ENCODE data around the gene TPP2.

The TPP2 gene

DNA sequence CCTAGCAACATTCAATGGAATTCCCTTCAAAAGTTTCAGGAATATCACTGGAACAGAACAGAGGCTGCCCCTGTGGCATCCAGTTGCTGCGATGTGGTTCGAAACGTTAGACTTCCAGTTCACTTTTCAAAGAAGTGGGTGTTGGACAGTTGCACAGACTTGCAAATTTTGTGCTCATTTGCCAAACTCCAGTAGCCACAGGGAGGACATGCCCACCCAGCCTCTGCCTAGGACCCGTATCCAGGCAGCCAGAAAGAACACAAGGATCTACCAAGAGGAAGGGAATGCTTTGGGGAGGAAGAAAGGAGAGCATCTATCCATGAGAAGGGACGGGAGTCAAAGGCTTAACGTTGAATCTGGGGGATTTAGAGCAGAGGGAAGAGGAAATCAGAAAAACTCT, 98.2 kb downstream of the TPP2 start, which contains the start of gene METTL21C:
METTL21C (minus strand) TSS at position 108 of the 400 bp plus-strand sequence. CDS start 546 bp downstream, outside the sequence.
- no peak for DNase-seq (ENCODE audit: low spot score)

DNA sequence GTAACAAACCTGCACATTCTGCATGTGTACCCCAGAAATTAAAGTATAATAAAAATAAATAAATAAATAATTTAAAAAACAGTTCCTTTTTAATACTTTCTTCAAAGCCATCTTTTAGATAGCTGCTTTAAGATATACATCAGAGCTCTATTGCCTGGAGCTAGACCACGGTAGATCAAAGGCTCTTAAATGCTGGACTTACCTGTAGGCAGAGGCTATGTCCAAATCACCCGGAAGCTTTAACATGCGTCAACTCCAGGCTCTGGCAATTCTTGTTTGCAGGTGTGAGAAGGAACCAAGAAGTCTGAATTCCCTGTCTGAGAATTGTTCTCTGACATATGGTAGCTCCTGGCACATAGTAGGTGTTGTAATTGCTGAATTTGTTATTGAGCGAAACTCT, 99.7 kb downstream of the TPP2 start:
- no peak for DNase-seq (ENCODE audit: low spot score)

DNA sequence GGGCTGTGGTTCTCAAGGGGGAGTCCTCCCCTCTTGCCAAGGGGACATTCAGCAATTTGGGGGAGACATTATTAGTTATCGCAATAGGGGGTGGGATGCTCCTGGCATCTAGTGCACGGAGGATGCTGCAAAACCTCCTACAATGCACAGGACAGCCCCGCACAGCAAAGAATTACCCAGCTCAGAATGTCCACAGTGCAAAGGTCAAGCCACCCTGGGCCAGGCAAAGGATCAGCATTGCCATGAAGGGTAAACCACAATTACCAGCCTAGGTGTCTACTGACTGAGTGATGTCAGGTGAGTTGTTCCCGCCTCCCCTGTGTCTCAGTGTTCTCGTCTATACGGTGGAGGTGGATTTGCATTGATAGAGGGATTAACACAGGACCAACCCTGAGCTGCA, 100.5 kb downstream of the TPP2 start:
- DNase-seq (ENCODE audit: low spot score): no peak

DNA sequence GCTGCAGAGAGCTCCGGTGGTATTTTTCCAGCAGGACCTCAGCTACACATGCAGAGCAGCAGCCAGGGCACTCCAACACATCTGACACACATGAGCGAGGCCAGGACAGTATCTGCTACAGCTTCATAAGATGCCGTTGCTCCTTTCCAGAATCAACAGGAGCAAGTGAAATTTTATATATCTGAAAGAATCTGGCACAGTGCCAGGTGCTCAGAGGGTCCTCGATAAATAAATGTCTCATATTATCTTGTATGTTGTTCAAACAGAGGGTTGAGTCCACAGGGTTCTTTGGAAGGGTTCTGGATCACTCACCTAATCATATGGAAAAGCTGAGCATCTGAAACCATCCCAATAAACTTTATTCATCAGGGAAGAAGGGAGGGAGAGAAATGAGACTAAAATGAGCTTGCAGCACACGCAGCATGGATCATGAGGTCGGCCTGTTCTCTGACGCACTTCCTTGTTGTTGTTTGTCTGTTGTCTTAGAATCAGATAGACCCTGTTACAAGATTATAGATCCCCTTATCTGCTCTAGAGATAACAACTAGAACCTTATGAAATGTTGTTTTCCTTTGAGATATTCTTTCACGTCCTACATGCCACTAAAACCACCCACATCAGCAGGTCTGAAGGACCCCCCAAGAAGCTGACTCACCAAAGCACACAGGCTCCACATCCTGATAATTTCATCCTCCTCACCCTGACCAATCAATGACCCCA, 101.3 kb downstream of the TPP2 start:
- DNase-seq (ENCODE audit: low spot score): no peak

DNA sequence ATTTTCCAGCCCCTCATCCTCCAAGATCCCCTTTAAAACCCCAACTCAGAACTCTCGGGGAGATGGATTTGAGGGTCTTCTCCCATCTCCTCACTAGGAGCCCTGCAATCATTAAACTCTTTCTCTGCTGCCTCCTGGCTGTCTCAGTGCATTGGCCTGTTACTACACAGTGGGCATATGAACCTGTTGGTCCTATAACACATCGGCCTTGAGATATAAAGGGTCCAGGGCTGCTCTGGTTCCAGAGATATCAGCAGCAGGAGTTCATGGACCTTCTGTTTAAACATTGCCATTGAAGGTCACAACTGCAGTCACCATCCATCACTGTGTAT, 101.8 kb downstream of the TPP2 start:
- DNase-seq (ENCODE audit: low spot score): no peak

DNA sequence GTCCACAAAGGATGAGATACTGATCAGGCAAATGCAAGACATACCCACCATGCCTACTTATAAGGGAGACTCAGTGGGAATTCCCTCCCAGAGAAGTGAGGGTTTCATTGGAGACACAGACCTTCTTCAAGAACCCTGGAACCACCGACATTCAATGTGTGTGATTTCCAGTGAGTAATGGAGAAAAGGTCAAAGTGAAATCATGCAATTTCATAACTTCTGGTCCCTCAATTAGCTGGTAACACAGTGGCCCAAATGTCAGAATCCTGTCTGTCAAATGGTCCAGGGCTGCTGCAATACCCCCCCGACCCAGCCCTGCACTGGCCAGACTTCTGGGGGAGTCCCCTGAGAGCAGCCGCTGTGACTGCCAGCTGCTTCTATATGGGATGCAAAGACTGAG, 102.7 kb downstream of the TPP2 start:
- DNase-seq (ENCODE audit: low spot score): no peak

DNA sequence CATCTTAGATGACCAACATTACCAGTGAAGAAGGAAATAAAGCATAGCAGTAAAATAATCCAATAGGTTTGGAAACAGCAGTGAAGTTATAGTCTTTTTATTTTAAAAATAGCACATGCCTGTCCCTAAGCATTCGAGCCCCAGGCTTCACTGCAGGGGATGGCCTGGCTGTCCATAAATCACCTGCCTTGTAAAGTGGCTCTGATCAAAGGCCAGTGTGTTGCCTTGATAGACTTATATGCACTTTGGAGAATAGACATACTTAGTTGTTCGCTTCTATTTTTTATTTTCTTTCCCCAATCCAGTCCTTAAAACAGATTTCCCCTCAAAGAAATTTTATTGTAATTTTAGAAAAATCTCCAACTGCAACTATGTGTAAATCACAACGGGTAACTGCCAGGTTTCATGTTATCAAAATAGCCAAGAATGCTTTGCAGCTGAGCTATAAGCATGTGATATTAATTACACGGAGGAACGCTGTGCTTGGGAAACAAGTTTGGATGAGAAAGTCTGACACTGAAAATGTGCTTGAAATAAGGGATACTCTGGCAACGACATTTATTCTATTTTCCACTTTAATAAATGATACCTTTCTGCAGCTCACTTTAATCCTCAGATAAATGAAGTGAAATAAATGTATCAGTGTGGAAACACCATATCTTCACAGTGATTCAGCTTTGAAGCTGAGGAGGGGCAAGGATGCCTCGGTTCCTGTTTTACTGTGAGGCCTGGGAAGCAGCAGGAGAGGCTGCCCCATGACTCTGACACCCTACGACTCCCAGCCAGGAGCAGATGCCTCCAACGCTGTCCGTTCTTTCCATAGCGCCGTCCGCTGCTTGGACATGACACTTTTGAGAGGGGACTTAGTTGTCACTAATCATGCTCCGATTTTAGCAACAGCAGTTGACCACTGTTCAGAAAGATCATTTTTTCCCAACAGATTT, 103.6 kb downstream of the TPP2 start:
- DNase-seq (ENCODE audit: low spot score): peak; percentile 20

DNA sequence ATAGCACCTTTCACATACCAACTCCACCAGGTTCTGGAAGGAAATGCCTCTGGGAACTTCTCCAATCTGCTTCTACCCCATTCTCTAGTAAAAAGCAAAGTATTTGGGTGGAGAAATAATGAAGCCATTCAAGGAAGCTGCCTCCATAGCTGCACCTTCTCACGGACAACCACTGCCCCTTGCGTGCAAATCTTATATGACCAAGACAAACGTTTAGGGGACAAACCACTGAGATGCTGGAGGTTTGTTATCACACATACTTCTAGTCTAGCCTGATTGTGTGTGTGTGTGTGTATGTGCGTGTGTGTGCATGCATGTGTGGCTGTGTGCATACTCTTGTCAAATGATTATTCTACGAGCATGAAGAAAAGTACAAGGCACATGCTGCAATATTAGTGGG, 104.5 kb downstream of the TPP2 start:
- no peak for DNase-seq (ENCODE audit: low spot score)

DNA sequence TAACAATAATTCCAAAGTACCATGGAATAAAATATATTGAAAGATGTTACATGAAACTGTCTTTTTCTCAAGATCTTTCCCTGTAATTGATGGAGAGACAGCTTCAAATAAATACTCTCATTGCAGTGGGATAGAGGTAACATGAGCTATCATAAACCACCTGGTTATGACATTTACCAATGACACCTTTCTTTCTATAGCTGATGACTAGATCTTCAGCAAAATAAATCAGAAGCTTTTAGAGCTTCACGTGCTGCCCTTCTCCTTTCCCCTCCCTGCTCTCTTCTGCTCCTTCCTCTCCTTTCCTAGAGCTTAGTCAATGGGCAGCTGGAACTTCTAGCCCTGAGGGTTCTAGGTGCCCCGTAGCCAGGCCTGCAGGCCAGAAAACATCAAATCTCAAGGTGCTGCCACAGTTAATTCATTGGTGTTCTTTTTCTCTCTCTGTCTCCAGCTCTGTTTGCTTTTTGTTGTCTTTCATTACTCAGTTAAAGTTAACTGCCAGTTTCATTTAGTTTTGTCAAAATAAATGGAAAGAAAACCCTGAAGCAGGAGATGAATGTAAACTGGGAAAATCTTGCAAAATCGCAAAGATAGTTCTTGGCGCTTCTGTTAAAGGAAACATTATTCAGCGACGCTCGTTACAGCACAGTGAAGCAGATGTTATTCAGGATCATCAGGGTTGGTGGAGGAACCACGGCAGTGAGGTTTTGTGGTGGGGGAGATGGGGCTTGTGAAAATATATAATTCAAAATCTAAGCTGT, 106.4 kb downstream of the TPP2 start:
- DNase-seq (ENCODE audit: low spot score): no peak

DNA sequence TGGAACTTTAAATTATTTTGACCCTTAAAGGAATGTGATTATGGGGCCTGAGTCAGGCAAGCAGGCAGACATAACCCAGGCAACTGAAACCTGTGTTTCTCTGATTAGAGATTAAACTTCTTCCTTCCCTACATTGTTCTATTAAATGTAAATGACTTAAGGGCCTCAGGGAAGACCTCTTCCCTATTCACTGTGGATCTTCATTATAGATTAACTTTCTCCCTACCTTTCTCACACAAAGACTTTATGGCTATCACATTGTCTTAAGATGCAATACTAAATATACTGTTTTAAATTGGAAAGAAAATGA, 106.9 kb downstream of the TPP2 start:
- DNase-seq (ENCODE audit: low spot score): no peak

DNA sequence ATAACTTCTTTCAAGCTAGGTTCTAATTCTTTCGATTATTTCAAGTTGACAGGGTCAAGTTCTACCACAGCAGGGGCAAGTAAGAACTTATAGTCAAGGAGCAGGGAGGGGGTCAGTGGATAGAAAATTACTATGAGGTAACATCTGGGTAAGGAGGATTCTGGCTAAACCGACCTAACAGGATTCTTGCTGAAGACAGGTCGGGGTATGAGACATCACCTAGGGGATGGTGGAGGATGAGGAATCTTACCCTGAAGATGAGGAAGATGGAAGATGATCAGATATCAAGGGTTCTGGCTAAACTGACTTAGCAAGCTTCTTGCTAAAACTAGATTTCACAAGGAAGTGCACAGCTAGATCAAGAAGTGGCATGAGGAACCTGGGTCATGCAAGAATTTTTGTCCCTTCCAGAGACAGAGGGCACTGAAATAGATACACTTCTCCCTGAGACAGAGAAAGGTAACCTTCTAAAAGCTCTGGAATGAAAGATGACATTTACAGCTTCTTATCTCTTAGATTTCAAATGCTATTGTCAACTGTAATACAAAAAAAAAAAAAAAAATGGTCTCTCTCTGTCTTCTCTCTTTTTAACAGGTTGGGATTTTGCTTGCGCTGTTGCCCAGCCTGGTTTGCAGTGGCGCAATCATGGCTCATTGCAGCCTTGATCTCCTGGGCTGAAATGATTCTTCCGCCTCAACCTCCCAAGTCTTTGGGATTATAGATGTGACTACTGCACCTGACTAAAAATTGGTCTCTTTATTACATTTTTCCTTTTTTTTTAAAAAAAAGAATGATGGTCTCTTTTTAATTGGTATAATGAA, 107.7 kb downstream of the TPP2 start:
- DNase-seq (ENCODE audit: low spot score): no peak

DNA sequence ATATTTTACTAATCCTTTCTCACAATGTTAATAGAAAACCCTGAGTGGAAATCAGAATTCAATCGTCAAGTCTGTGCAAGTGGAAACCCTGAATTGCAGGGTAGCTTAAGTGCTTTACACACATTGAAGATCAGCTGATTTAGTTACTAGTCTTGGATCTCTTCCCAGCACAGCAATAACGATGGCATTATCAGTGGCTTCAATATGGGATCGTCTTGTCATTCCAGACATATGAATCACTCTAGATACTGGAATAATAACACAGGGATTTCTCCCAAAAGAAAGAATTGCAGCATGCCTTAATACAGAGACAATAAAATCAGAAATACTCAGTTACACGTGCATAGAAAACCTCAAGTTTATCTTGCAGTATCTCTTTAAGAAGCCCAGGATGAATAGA, 110.7 kb downstream of the TPP2 start:
- DNase-seq (ENCODE audit: low spot score): peak; percentile 80

DNA sequence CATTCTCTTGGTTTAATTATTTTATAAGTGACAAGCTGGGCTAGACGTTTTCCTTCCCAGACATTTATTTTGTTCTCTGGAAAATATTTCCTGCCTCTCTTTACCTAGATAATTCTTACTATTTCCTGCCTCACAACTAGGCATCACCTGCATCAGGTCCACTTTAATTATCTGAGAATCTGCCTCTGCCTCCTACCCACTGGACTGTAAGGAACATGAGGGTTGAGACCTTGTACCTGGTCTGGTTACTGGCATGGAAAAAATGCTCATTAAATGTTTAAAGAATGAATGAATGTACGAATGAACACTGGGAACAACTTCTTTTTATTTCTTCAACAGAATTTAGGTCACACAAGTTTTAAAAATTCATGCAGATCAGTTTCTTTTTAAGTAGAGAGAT, 111.4 kb downstream of the TPP2 start:
- DNase-seq (ENCODE audit: low spot score): no peak

DNA sequence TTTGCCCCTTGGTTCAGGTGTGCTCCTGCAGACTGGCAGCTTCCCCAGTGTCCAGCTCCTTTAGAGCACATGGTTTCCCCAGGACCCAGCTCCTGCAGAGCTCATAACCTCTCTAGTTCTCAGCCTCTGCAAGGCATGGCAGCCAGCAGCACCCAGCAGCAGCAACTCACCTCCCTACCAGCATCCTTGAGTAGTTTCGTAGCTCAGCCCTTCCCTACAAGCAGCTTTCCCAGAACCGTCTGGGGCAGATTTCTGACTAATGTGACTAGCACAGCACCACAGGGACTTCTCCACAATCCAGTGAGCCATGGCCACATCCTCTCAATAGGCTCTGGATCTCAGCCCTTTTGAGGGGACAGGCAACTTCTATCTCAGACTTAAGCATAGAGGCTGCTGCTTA, 112.2 kb downstream of the TPP2 start:
- DNase-seq (ENCODE audit: low spot score): no peak

DNA sequence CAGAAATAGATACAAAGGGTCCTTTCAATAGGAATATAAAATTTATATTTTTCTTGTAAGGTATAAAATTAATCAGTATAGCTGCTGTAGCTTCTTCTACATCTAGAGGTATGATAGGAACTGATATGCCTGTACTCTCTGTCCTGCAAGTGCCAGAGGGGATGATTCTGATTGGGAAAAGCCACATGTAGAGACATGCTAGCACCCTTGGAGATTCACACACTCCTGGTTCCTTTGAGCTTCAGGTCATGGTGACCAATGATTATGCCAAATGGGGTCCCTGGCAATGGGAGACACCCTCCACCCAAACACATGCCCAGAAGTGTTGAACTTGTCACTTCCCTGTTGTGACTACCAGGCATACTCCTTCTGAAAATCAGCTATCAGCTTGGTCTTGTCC, 112.8 kb downstream of the TPP2 start:
- no peak for DNase-seq (ENCODE audit: low spot score)

DNA sequence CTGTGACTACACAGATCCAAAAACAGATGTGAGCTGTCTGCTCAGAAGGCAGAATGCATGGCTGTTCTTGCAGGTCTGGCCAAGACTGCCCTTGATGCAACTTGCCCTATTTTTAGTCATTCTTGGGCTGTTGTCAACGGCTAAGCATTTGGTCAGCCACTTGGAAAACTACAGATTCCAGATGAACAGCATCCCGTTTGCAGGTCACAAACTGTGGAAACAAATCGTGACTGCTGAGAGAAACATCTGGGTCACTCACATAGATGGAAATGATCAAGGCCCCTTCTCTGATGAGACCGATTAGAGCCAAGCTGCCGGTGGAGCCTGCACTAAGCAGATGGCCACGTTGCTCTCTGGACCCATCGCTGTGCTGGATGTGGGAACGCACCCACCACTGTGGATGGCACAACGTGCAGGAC, 113.5 kb downstream of the TPP2 start:
- DNase-seq (ENCODE audit: low spot score): peak; percentile 78

DNA sequence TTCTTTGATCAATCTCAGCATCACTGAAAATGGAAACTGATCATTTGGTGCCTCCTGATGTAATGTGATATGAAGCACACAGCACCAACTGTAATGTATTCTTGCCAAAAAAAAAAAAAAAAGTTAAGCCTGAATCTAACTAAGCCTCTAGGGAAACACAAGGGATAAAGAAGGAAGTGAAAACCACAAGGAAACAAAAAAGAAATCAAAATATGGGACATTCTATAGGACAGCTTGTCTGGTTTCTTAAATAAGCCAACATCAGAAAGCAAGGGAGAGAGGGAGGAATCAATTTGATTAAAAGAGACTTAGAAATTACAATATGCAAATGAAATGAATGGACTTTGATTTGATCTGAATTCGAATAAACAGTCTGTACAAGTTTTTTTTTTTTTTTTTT, 118.7 kb downstream of the TPP2 start:
- DNase-seq (ENCODE audit: low spot score): no peak

DNA sequence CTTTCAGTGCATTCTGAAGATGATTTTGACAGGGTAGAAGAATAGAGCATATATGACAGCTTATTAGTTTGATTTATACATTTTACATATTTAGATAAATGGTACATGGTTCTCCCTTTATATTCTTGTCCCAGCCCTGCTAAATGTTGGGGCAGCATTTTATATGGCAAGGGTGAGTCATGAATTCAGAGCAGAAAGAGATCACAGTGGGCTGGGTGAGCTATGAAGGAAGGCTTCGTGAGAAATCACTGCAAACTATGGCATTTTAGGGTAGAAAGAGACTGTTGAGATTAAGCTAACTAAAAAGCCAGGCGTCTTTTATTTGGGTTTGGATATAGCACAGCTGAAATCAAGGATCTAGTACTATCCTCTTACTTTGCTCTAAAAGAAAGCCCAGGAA, 122.0 kb downstream of the TPP2 start:
- no peak for DNase-seq (ENCODE audit: low spot score)

DNA sequence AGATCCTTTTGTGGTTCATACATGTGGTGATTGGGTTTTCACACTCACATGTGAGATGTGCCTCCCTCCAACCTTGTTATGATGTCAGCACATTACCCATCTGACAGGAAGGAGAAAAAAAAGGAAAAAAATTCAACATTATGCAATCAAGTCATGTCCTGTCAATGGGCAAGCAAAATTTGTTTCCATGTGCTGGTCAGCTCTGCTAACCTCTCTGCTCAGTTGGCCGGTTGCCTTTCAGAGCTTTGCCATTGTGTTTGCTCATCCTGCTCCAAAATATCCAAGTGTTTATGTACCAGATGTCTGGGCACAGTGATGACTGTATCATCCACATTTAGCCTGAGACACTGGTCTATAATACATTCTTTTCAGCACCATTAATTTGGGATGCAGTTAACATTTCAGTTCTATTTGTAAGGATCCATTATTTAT, 125.0 kb downstream of the TPP2 start:
- DNase-seq (ENCODE audit: low spot score): peak; percentile 67

DNA sequence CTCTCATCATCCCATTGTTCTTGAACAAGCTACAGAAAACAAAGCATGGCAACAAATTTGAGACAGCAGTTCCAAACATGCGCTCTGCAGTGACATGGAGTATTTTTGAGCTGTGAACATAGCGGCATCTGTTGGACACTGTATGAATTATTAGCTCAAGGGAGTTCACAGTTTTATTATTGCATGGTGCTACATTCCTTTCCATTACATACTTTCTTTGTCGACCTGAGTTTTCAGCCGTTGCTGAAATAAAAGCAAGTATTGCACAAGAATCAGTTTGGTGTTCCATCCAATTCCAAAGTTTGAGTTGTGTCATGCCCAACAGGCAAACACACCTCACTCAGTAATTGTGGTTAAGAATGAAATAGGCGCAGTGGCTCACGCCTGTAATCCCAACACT, 128.1 kb downstream of the TPP2 start:
- DNase-seq (ENCODE audit: low spot score): peak; percentile 67

DNA sequence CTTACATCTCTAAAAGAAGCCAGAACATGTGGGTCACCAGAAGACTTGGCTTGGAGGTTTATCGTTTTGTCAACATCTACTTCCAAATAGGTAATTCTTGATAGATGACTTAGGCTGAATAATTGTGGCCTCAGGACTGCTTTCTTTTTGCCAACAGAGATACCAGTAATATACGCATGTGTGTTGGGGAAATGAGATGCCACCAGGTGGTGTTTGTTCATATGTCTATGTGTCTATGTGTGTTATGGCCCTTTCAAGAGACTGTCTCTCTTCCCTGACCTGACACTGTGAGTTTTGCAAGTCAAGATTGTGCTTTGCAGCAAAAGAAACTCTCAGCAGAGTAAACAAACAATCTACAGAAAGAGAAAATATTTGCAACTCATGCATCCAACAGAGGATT, 129.6 kb downstream of the TPP2 start:
- DNase-seq (ENCODE audit: low spot score): no peak
